GM21423 (cell line): ENCODE results near the gene HACD1.
"Not testable (repeated sequence)": the region's sequence is repeated elsewhere in the genome, so short reads cannot be mapped to it uniquely, and the experiment has no call there.

Experiments
- ATAC-seq: cut with Tn5 transposase; IDR thresholded peaks from one replicate; pipeline ENCODE4 v1.9.1; 2021; ENCODE audit warnings: mild to moderate bottlenecking, moderate library complexity; ENCODE audit not compliant: unreplicated experiment

The HACD1 gene

GRCh38 chr10:17643755-17644484 lies 26.7 kb upstream of the HACD1 start, which contains the start of gene STAM:
TSS of gene STAM (plus strand) at chr10:17644151. CDS start at chr10:17644340, 189 bp downstream.
- peak; percentile 80 for ATAC-seq

- peak; percentile 10 for ATAC-seq
Observed at GRCh38 chr10:17643339-17643754, 26.2 kb upstream of the HACD1 start.

GRCh38 chr10:17640331-17640816 lies 23.2 kb upstream of the HACD1 start:
- no peak for ATAC-seq

GRCh38 chr10:17637869-17638268 lies 20.7 kb upstream of the HACD1 start:
- ATAC-seq: no peak

GRCh38 chr10:17633353-17633752 lies 16.2 kb upstream of the HACD1 start:
- no peak for ATAC-seq

GRCh38 chr10:17632590-17632989 lies 15.4 kb upstream of the HACD1 start:
- ATAC-seq: not testable (repeated sequence)

- no peak for ATAC-seq
Observed at GRCh38 chr10:17626656-17627055, 9.5 kb upstream of the HACD1 start.

- no peak for ATAC-seq
Observed at GRCh38 chr10:17624996-17625395, 7.8 kb upstream of the HACD1 start.

- ATAC-seq: no peak
Observed at GRCh38 chr10:17622061-17622460, 4.9 kb upstream of the HACD1 start.

GRCh38 chr10:17616403-17617030 lies 657 bp downstream of the HACD1 start:
- peak; percentile 44 for ATAC-seq

GRCh38 chr10:17609523-17610079 lies 7.6 kb downstream of the HACD1 start:
- ATAC-seq: no peak

- ATAC-seq: no peak
Observed at GRCh38 chr10:17607603-17608332, 9.4 kb downstream of the HACD1 start.

GRCh38 chr10:17607060-17607459 lies 10.1 kb downstream of the HACD1 start:
- ATAC-seq: no peak

- no peak for ATAC-seq
Observed at GRCh38 chr10:17606547-17607040, 10.6 kb downstream of the HACD1 start.

- no peak for ATAC-seq
Observed at GRCh38 chr10:17605936-17606335, 11.2 kb downstream of the HACD1 start.

GRCh38 chr10:17599089-17599488 lies 18.1 kb downstream of the HACD1 start:
- ATAC-seq: no peak

GRCh38 chr10:17597386-17597785 lies 19.8 kb downstream of the HACD1 start:
- no peak for ATAC-seq

GRCh38 chr10:17590969-17591645 lies 26.1 kb downstream of the HACD1 start:
- no peak for ATAC-seq

GRCh38 chr10:17589316-17589715 lies 27.9 kb downstream of the HACD1 start:
- not testable (repeated sequence) for ATAC-seq

GRCh38 chr10:17588420-17588819 lies 28.8 kb downstream of the HACD1 start:
- ATAC-seq: no peak
